Mononuclear cell (primary cell): ENCODE measurements around the gene ADAMTS2. TPM values are rescaled to one million over a fixed set of nuclear protein-coding genes. Genes with fewer than 3 reads are reported as not detected.
"Not testable (repeated sequence)": the region's sequence is repeated elsewhere in the genome, so short reads cannot be mapped to it uniquely, and the experiment has no call there.

Experiments
- H3K27me3 ChIP-seq: 2 replicates; pipeline ENCODE4 v1.6.0; 2011; ENCODE audit warnings: low read length, control low read depth; ENCODE audit not compliant: insufficient read depth
- H3K4me1 ChIP-seq: 2 replicates; pipeline ENCODE4 v1.5.1; 2011; ENCODE audit warnings: mild to moderate bottlenecking, low read length, control low read depth; ENCODE audit not compliant: insufficient read depth
- H3K4me3 ChIP-seq: 2 replicates; pipeline ENCODE4 v1.5.1; 2011; ENCODE audit warnings: mild to moderate bottlenecking, low read length, moderate library complexity
- H3K9me3 ChIP-seq: 2 replicates; pipeline ENCODE4 v1.5.1; 2011; ENCODE audit warnings: low read depth, mild to moderate bottlenecking, control low read depth, low read length
- total RNA-seq: library from RNA; depleted of rRNA; stranded (reverse); fragments of >200 nt; gene quantifications from one replicate; pipeline ENCODE4 v1.2.3, GENCODE V29; 2012

The ADAMTS2 gene
- total RNA-seq, 1 donor = 0.21 TPM

- no peaks in the 10 kb centered on the region for H3K9me3 ChIP-seq
- H3K4me3 ChIP-seq = no peak overlapping the region
- no peaks in the 10 kb centered on the region for H3K4me1 ChIP-seq
- no peaks in the 10 kb centered on the region for H3K27me3 ChIP-seq
Measured at GRCh38 chr5:179326122-179326927, 18.9 kb downstream of the ADAMTS2 start.

GRCh38 chr5:179325296-179326031, 19.8 kb downstream of the ADAMTS2 start:
- Histone ChIP-seq H3K4me3 (no peak overlapping the region), H3K27me3 (no peaks in the 10 kb centered on the region), H3K9me3 (no peaks in the 10 kb centered on the region), H3K4me1 (no peaks in the 10 kb centered on the region)

GRCh38 chr5:179324760-179325295, 20.4 kb downstream of the ADAMTS2 start:
- no peaks in the 10 kb centered on the region for H3K4me1 ChIP-seq
- no peaks in the 10 kb centered on the region for H3K9me3 ChIP-seq
- no peaks in the 10 kb centered on the region for H3K27me3 ChIP-seq
- H3K4me3 ChIP-seq = no peak overlapping the region

- not testable (repeated sequence) for H3K9me3 ChIP-seq, H3K4me3 ChIP-seq, H3K27me3 ChIP-seq, H3K4me1 ChIP-seq
Measured at GRCh38 chr5:179324316-179324715, 20.9 kb downstream of the ADAMTS2 start.

GRCh38 chr5:179323026-179323870, 22.0 kb downstream of the ADAMTS2 start:
- H3K4me1 ChIP-seq = no peaks in the 10 kb centered on the region
- H3K27me3 ChIP-seq = no peaks in the 10 kb centered on the region
- no peaks in the 10 kb centered on the region for H3K9me3 ChIP-seq
- no peak overlapping the region for H3K4me3 ChIP-seq

GRCh38 chr5:179322071-179323025, 22.9 kb downstream of the ADAMTS2 start:
- H3K27me3 ChIP-seq = no peaks in the 10 kb centered on the region
- H3K4me3 ChIP-seq = no peak overlapping the region
- H3K4me1 ChIP-seq = no peaks in the 10 kb centered on the region
- no peaks in the 10 kb centered on the region for H3K9me3 ChIP-seq

- Histone ChIP-seq H3K4me3 (no peak overlapping the region), H3K4me1 (no peaks in the 10 kb centered on the region), H3K9me3 (no peaks in the 10 kb centered on the region), H3K27me3 (no peaks in the 10 kb centered on the region)
Measured at GRCh38 chr5:179321206-179321987, 23.9 kb downstream of the ADAMTS2 start.

DNA sequence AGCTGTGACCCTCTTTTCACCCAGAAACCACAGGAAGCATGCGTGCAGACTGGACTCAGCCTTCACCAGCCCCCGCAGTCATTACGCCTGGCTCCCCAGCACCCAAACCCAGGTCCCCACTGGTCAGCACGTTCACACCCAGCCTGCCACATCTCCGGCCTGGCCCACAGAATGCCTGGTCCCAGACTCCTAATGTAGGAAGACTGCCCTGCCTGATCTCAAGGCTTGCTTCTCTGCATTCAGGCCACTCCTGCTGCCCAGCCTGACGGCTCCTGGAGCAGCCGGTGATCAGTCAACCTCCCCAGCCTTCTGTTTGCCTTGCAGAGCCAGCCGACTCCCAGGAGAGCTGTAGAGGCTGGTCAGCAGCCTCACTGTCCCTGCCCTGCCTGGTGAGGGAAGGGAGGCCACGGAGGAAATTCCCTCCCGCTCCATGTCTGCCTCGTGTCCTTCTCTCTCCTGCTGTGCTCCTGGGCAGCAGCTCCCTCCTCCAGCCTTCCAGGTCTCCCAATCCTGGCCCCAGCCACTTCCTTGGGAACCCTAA, 25.4 kb downstream of the ADAMTS2 start:
- Histone ChIP-seq H3K4me3 (no peak overlapping the region), H3K4me1 (no peaks in the 10 kb centered on the region), H3K9me3 (no peaks in the 10 kb centered on the region), H3K27me3 (no peaks in the 10 kb centered on the region)

DNA sequence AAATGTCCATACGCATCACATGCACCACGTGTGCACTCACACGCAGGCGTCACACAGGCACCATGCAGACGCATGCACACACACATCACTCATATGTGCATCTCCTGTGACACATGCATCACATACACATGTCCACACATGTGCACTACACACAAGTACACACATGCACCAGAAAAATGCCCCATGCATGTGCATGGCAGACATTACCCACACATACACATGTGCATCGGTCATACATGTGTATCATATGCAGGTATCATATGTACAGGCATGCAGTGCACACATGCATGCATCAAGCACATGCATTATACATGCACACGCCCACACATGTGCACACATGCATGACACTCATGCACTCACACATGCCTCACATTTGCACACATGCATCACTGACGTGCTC, 26.1 kb downstream of the ADAMTS2 start:
- Histone ChIP-seq H3K4me1 (no peaks in the 10 kb centered on the region), H3K4me3 (no peak overlapping the region), H3K27me3 (no peaks in the 10 kb centered on the region), H3K9me3 (no peaks in the 10 kb centered on the region)

DNA sequence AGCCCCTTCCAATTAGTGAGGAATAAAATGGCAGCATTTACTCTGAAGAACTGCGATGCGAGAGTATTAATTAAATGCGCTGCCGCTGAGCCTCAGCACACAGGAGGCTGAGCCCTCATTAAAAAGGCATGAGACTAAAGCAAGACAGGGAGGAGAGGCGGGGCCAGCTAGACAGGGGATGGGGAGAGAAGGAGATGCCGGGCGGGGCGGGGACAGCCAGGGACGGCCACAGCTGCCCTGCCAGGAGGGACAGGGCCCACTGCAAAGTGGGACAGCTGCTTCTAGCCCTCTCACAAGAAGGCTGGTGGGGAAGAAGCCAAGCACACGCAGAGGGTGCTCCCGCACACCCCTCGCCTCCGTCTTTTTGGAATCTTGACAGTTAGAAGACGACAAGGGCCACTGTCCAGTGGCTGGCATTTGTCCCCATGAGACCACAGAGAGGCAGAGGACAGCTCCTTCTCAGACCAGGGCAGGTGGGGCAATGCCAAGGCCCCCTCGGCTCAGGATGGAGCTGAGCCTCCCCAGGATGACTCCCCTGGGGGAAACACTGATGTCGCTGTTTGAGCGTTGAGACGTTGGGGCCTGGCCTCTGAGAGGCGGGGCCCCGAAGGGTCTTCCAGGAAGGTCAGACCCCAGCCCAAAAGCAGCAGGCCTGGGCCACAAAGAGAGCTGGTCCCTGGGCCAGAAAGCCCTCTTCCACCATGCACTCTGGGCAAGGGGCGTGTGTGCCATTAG, 26.9 kb downstream of the ADAMTS2 start:
- Histone ChIP-seq H3K9me3 (no peaks in the 10 kb centered on the region), H3K4me3 (no peak overlapping the region), H3K4me1 (no peaks in the 10 kb centered on the region), H3K27me3 (no peaks in the 10 kb centered on the region)

GRCh38 chr5:179317411-179318220, 27.6 kb downstream of the ADAMTS2 start:
- Histone ChIP-seq H3K27me3 (no peaks in the 10 kb centered on the region), H3K4me1 (no peaks in the 10 kb centered on the region), H3K4me3 (no peak overlapping the region), H3K9me3 (no peaks in the 10 kb centered on the region)

DNA sequence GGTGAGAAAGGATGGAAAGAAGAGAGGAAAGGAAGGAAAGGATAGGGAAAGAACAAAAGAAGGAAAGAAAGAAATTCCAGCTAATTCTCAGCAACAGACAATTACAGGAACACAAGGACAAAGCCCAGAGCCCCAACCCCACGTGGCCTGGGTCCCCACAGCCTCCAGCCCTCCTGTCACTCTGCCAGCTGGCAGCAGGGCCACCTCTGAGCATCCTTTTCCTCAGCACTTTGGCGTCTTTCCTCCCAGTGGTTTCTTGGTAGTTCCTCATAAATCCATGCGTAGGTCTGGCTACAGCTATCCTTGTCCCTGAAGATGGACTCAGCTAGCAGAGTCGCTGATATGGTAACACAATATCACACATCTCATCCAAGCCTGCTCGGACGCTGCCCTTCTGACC, 28.3 kb downstream of the ADAMTS2 start:
- Histone ChIP-seq H3K27me3 (no peaks in the 10 kb centered on the region), H3K4me3 (no peak overlapping the region), H3K4me1 (no peaks in the 10 kb centered on the region), H3K9me3 (no peaks in the 10 kb centered on the region)
